DOHH2 (cell line): ENCODE measurements around the gene ACMSD.

Experiments used
- H3F3A ChIP-seq: fragments of 200-600 bp; sonication (generic), shearing (Covaris generic); 2 replicates; pipeline ENCODE4 v1.6.0; 2016; ENCODE audit warnings: antibody characterized with exemption, mild to moderate bottlenecking; ENCODE audit not compliant: control insufficient read depth, insufficient read depth
- H3K27ac ChIP-seq: fragments of 200-600 bp; sonication (generic); 2 replicates; pipeline ENCODE4 v1.5.1; 2014; ENCODE audit warnings: low read depth, mild to moderate bottlenecking, low read length, moderate library complexity
- H3K27me3 ChIP-seq: fragments of 200-600 bp; sonication (generic); 2 replicates; pipeline ENCODE4 v1.6.1; 2014; ENCODE audit warnings: mild to moderate bottlenecking, low read length, mixed read lengths; ENCODE audit not compliant: control insufficient read depth
- H3K36me3 ChIP-seq: fragments of 200-600 bp; sonication (generic); 2 replicates; pipeline ENCODE4 v1.6.1; 2014; ENCODE audit warnings: mild to moderate bottlenecking, low read length, moderate library complexity, mixed read lengths; ENCODE audit not compliant: control insufficient read depth
- H3K4me1 ChIP-seq: fragments of 200-600 bp; sonication (generic); 2 replicates; pipeline ENCODE4 v1.6.1; 2014; ENCODE audit warnings: mild to moderate bottlenecking, low read length, mixed read lengths; ENCODE audit not compliant: control insufficient read depth
- H3K4me2 ChIP-seq: fragments of 200-600 bp; sonication (generic); 2 replicates; pipeline ENCODE4 v1.6.0; 2014; ENCODE audit warnings: mild to moderate bottlenecking, low read length, moderate library complexity
- H3K4me3 ChIP-seq: fragments of 200-600 bp; sonication (generic); 2 replicates; pipeline ENCODE4 v1.5.1; 2014; ENCODE audit warnings: mild to moderate bottlenecking, low read length, mixed read lengths
- H3K79me2 ChIP-seq: fragments of 200-600 bp; sonication (generic); 2 replicates; pipeline ENCODE4 v1.6.1; 2014; ENCODE audit warnings: mild to moderate bottlenecking, low read length, mixed read lengths; ENCODE audit not compliant: control insufficient read depth
- H3K9me2 ChIP-seq: fragments of 200-600 bp; sonication (generic); replicated peaks from 2 replicates; pipeline ENCODE4 v1.6.1; 2014; ENCODE audit warnings: mild to moderate bottlenecking, low read length, mixed read lengths; ENCODE audit not compliant: control insufficient read depth
- H3K9me3 ChIP-seq: fragments of 200-600 bp; sonication (generic); 2 replicates; pipeline ENCODE4 v1.6.1; 2014; ENCODE audit warnings: antibody characterized with exemption, low read length, mixed read lengths; ENCODE audit not compliant: control insufficient read depth, insufficient read depth
- H4K20me1 ChIP-seq: fragments of 200-600 bp; sonication (generic); 2 replicates; pipeline ENCODE4 v1.6.0; 2014; ENCODE audit warnings: low read depth, mild to moderate bottlenecking, antibody characterized with exemption, low read length, moderate library complexity; ENCODE audit not compliant: control insufficient read depth, insufficient read depth
- EZH2phosphoT487 ChIP-seq: fragments of 200-600 bp; sonication (generic); IDR thresholded peaks from 2 replicates; pipeline ENCODE4 v1.6.1; 2017; ENCODE audit warnings: borderline replicate concordance, mild to moderate bottlenecking, antibody characterized with exemption, low read length, moderate library complexity, mixed read lengths
- TF ChIP-seq, protein P1 (sequence below): fragments of 200-600 bp; sonication (generic); IDR thresholded peaks from one replicate; pipeline ENCODE4 v1.5.1; 2014; ENCODE audit warnings: antibody characterized with exemption, mild to moderate bottlenecking, low read depth, low read length; ENCODE audit not compliant: poor library complexity, severe bottlenecking

The ACMSD gene

DNA sequence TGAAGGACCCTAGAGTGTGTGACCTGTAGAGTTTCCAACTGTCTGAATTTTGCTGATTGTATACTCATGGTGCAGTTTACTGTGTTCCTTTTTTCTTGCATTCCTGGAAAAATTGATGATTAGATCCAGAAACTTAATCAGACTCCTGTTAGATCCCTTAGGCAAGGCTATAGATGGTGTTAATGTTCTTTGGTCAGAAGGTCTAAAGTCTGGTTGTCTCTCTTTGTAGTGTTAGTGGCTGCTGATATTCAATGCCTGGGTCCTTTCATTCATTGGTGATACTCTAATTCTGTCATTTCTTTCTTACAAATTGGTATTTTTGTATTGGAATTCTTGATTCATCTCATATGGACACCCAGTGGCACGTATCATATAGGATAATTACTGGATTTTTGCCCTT is 86.5 kb downstream of the ACMSD start:
- H3K4me2 ChIP-seq = no peak overlapping the region
- no peaks in the 10 kb centered on the region for H3F3A ChIP-seq
- peaks cover 71% of the 10 kb centered on the region for H3K36me3 ChIP-seq
- no peak overlapping the region for H3K27ac ChIP-seq
- H3K4me1 ChIP-seq = peaks cover 11% of the 10 kb centered on the region
- peaks cover 99% of the 10 kb centered on the region for H3K79me2 ChIP-seq
- H3K9me3 ChIP-seq = no peaks in the 10 kb centered on the region
- no peak overlapping the region for H3K4me3 ChIP-seq
- H3K27me3 ChIP-seq = no peaks in the 10 kb centered on the region
- no peaks in the 10 kb centered on the region for H3K9me2 ChIP-seq
- H4K20me1 ChIP-seq = peaks cover 3% of the 10 kb centered on the region; the same call in 1 of the 2 replicates
- TF ChIP-seq, protein P1, sequence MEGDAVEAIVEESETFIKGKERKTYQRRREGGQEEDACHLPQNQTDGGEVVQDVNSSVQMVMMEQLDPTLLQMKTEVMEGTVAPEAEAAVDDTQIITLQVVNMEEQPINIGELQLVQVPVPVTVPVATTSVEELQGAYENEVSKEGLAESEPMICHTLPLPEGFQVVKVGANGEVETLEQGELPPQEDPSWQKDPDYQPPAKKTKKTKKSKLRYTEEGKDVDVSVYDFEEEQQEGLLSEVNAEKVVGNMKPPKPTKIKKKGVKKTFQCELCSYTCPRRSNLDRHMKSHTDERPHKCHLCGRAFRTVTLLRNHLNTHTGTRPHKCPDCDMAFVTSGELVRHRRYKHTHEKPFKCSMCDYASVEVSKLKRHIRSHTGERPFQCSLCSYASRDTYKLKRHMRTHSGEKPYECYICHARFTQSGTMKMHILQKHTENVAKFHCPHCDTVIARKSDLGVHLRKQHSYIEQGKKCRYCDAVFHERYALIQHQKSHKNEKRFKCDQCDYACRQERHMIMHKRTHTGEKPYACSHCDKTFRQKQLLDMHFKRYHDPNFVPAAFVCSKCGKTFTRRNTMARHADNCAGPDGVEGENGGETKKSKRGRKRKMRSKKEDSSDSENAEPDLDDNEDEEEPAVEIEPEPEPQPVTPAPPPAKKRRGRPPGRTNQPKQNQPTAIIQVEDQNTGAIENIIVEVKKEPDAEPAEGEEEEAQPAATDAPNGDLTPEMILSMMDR = no peak
- no peak for TF ChIP-seq EZH2phosphoT487

DNA sequence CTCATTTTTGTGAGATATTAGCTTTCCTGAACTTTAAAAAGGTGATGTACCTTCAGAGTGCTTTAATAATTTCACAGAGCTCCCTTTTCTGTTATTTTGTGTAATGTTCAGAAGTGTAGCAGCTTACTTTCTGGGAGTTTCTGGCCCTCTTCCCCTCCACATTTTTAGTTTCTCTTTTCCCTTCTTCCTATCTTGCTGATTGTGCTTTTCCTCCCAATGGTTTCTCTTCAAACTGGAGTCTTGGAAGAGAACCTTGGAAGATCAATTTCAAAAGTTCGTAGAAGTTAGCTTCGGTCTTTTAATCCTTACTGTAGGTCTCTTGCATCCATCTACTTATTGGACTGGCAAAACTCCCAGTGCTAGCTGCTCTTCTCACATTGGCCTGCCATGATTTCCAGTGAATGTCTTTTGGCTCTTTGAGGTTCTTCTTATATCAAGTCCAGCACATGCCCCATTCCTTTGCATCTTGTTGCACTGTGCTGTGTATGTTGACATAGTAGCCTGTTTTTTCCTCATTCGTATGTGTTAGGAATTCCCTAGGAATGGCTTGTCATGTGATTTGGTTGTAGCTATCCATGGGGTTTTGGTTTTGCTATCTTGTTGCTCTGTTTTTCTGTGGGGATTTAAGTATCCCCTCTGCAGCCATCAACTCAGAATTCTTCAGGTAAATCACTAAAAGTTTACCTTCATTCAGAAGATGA is 88.0 kb downstream of the ACMSD start:
- H3K4me2 ChIP-seq = no peak overlapping the region
- H3K27me3 ChIP-seq = no peaks in the 10 kb centered on the region
- no peaks in the 10 kb centered on the region for H3F3A ChIP-seq
- peaks cover 8% of the 10 kb centered on the region for H3K4me1 ChIP-seq
- TF ChIP-seq, protein P1 = no peak
- TF ChIP-seq EZH2phosphoT487 = no peak
- H3K79me2 ChIP-seq = peaks cover 99% of the 10 kb centered on the region
- H4K20me1 ChIP-seq = peaks cover 3% of the 10 kb centered on the region; the same call in 1 of the 2 replicates
- no peaks in the 10 kb centered on the region for H3K9me3 ChIP-seq
- no peak overlapping the region for H3K27ac ChIP-seq
- no peaks in the 10 kb centered on the region for H3K9me2 ChIP-seq
- no peak overlapping the region for H3K4me3 ChIP-seq
- H3K36me3 ChIP-seq = peaks cover 68% of the 10 kb centered on the region

DNA sequence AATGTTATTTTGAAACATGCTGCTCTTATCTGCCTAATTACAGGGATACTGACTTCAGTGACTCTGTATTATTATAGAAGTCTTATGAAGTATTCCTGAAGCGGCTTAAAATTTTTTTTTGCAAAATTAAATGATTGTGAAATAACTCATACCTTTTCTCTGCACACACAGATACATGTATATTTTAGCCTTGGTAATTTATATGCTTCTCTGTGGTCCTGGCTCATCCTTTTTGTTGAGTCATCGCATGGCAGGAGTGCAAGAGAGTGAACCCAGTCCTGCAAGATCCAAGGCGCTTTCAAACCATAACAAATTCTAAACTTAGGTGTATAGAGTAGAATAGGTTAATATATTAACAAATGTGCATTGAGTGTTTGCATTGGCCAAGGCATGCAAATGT is 88.8 kb downstream of the ACMSD start:
- Histone ChIP-seq H3K9me3 (no peaks in the 10 kb centered on the region), H3K79me2 (peaks cover 99% of the 10 kb centered on the region), H3K9me2 (no peaks in the 10 kb centered on the region), H3K4me2 (no peak overlapping the region), H3K27ac (no peak overlapping the region), H3K36me3 (peaks cover 69% of the 10 kb centered on the region), H3K4me1 (peaks cover 8% of the 10 kb centered on the region), H3K27me3 (no peaks in the 10 kb centered on the region), H4K20me1 (peaks cover 3% of the 10 kb centered on the region; the same call in 1 of the 2 replicates), H3K4me3 (no peak overlapping the region), H3F3A (no peaks in the 10 kb centered on the region)
- no peak for TF ChIP-seq EZH2phosphoT487
- TF ChIP-seq, protein P1 = no peak
